Cardiac muscle cell (in vitro differentiated cells and primary cell): ENCODE data around the gene HOXA5. TPM values are rescaled to one million over a fixed set of nuclear protein-coding genes. Genes with fewer than 3 reads are reported as not detected.

Experiments
- DNase-seq, 2 donors: peaks; one replicate each; pipeline versions ENCODE4 v3.0.0 to v3.0.0-alpha.2; 2010 to 2017; ENCODE audit warnings: low read depth in 1 of 2, low spot score in 1 of 2
- H3K27ac ChIP-seq: fragments of 200-600 bp; sonication (generic); 2 replicates; pipeline ENCODE4 v1.5.1; 2016
- H3K27me3 ChIP-seq: fragments of 200-600 bp; sonication (generic); 2 replicates; pipeline ENCODE4 v1.6.0; 2016; ENCODE audit warnings: control low read depth
- H3K36me3 ChIP-seq: fragments of 200-600 bp; sonication (generic); 2 replicates; pipeline ENCODE4 v1.5.1; 2016; ENCODE audit warnings: control low read depth
- H3K4me1 ChIP-seq: fragments of 200-600 bp; sonication (generic); 2 replicates; pipeline ENCODE4 v1.8.1; 2017; ENCODE audit warnings: low read depth, mild to moderate bottlenecking, mixed run types
- H3K4me3 ChIP-seq: fragments of 200-600 bp; sonication (generic); 2 replicates; pipeline ENCODE4 v1.5.1; 2016; ENCODE audit warnings: mild to moderate bottlenecking
- H3K9me3 ChIP-seq: fragments of 200-600 bp; sonication (generic); 2 replicates; pipeline ENCODE4 v1.5.1; 2017; ENCODE audit warnings: low read depth, mild to moderate bottlenecking, control low read depth
- CTCF ChIP-seq: IDR thresholded peaks from 2 replicates; pipeline ENCODE4 v1.5.1; 2012; ENCODE audit warnings: low read depth, mild to moderate bottlenecking, low read length
- polyA plus RNA-seq: library from polyadenylated mRNA; unstranded; fragments of >200 nt; fragmentation: Nextera tagmentation; extraction: Ambion mirVana; gene quantifications from 2 replicates; pipeline ENCODE4 v1.2.1, GENCODE V29; 2016
- total RNA-seq: library from RNA; depleted of rRNA; stranded (reverse); fragments of >200 nt; gene quantifications from 2 replicates; pipeline ENCODE4 v1.2.3, GENCODE V29; 2016

The HOXA5 gene
- total and polyA plus RNA-seq, 2 experiments from 2014 or later, result not detected

- no peak overlapping the region for H3K4me3 ChIP-seq
- H3K27ac ChIP-seq, result no peak overlapping the region
- no peak for TF ChIP-seq CTCF
- H3K27me3 ChIP-seq, result peaks cover 100% of the 10 kb centered on the region
- no peak for DNase-seq
- H3K9me3 ChIP-seq, result no peaks in the 10 kb centered on the region
- peaks cover 4% of the 10 kb centered on the region for H3K4me1 ChIP-seq
- H3K36me3 ChIP-seq, result no peaks in the 10 kb centered on the region
These were observed 684 bp upstream of the HOXA5 start for GRCh38 chr7:27143950-27144780.

GRCh38 chr7:27142580-27143022 lies 880 bp downstream of the HOXA5 start:
- Histone ChIP-seq H3K27ac (no peak overlapping the region), H3K36me3 (no peaks in the 10 kb centered on the region), H3K4me3 (peak overlapping the region; percentile 19), H3K9me3 (no peaks in the 10 kb centered on the region), H3K27me3 (peaks cover 100% of the 10 kb centered on the region), H3K4me1 (peaks cover 4% of the 10 kb centered on the region)
- DNase-seq, result no peak
- TF ChIP-seq CTCF, result no peak

GRCh38 chr7:27141923-27142579 lies 1.4 kb downstream of the HOXA5 start:
- Histone ChIP-seq H3K27ac (no peak overlapping the region), H3K4me3 (no peak overlapping the region), H3K9me3 (no peaks in the 10 kb centered on the region), H3K27me3 (peaks cover 100% of the 10 kb centered on the region), H3K36me3 (no peaks in the 10 kb centered on the region), H3K4me1 (peaks cover 4% of the 10 kb centered on the region)
- TF ChIP-seq CTCF, result no peak
- no peak for DNase-seq

- H3K4me3 ChIP-seq, result no peak overlapping the region
- no peak for TF ChIP-seq CTCF
- no peak for DNase-seq
- no peaks in the 10 kb centered on the region for H3K9me3 ChIP-seq
- no peak overlapping the region for H3K27ac ChIP-seq
- H3K27me3 ChIP-seq, result peaks cover 100% of the 10 kb centered on the region
- H3K4me1 ChIP-seq, result peaks cover 4% of the 10 kb centered on the region
- no peaks in the 10 kb centered on the region for H3K36me3 ChIP-seq
These were observed 2.2 kb downstream of the HOXA5 start for GRCh38 chr7:27141137-27141922.

- Histone ChIP-seq H3K9me3 (no peaks in the 10 kb centered on the region), H3K4me3 (no peak overlapping the region), H3K27ac (no peak overlapping the region), H3K36me3 (no peaks in the 10 kb centered on the region), H3K27me3 (peaks cover 100% of the 10 kb centered on the region), H3K4me1 (peaks cover 4% of the 10 kb centered on the region)
- DNase-seq, result no peak
- no peak for TF ChIP-seq CTCF
These were observed 3.2 kb downstream of the HOXA5 start for GRCh38 chr7:27140126-27140857.
